GM19467 (cell line): Measurements from ENCODE around the gene MTCL1.

Experiments used
- ATAC-seq: cut with Tn5 transposase; IDR thresholded peaks from one replicate; pipeline ENCODE4 v1.9.1; 2021; ENCODE audit warnings: mild to moderate bottlenecking, moderate library complexity; ENCODE audit not compliant: unreplicated experiment

The MTCL1 gene

GRCh38 chr18:8705238-8705960 lies at the start of gene MTCL1:
TSS of gene MTCL1 (plus strand) at chr18:8705556. CDS start at chr18:8705661, 105 bp downstream.
- peak; percentile 36 for ATAC-seq

GRCh38 chr18:8656232-8656631 lies 49.1 kb upstream of the MTCL1 start:
- no peak for ATAC-seq

- no peak for ATAC-seq
Observed at GRCh38 chr18:8657050-8657820, 48.1 kb upstream of the MTCL1 start.

- ATAC-seq, result no peak
Observed at GRCh38 chr18:8657873-8658470, 47.4 kb upstream of the MTCL1 start.

- no peak for ATAC-seq
Observed at GRCh38 chr18:8658858-8659485, 46.4 kb upstream of the MTCL1 start.

GRCh38 chr18:8659609-8660242 lies 45.6 kb upstream of the MTCL1 start:
- ATAC-seq, result no peak

- no peak for ATAC-seq
Observed at GRCh38 chr18:8660316-8660715, 45.0 kb upstream of the MTCL1 start.

GRCh38 chr18:8661754-8662559 lies 43.4 kb upstream of the MTCL1 start:
- ATAC-seq, result no peak

- no peak for ATAC-seq
Observed at GRCh38 chr18:8662560-8663255, 42.6 kb upstream of the MTCL1 start.

- no peak for ATAC-seq
Observed at GRCh38 chr18:8667846-8668245, 37.5 kb upstream of the MTCL1 start.

GRCh38 chr18:8668381-8668780 lies 37.0 kb upstream of the MTCL1 start:
- ATAC-seq, result no peak

GRCh38 chr18:8669571-8669970 lies 35.8 kb upstream of the MTCL1 start:
- no peak for ATAC-seq

- ATAC-seq, result peak; percentile 90
Observed at GRCh38 chr18:8673256-8674209, 31.8 kb upstream of the MTCL1 start.

GRCh38 chr18:8675057-8675456 lies 30.3 kb upstream of the MTCL1 start:
- no peak for ATAC-seq

- ATAC-seq, result no peak
Observed at GRCh38 chr18:8681196-8681595, 24.2 kb upstream of the MTCL1 start.

GRCh38 chr18:8684577-8684976 lies 20.8 kb upstream of the MTCL1 start:
- no peak for ATAC-seq

- ATAC-seq, result no peak
Observed at GRCh38 chr18:8685141-8685913, 20.0 kb upstream of the MTCL1 start.

- no peak for ATAC-seq
Observed at GRCh38 chr18:8685914-8686216, 19.5 kb upstream of the MTCL1 start.
